Peyer's patch (tissue), 4 donors: ENCODE measurements around the gene ZFP69. TPM values are rescaled to one million over a fixed set of nuclear protein-coding genes. Genes with fewer than 3 reads are reported as not detected.

ENCODE experiments used
- DNase-seq, 3 donors: peaks; one replicate each; pipeline ENCODE4 v3.0.0-alpha.2; 2017 to 2019
- H3K27ac ChIP-seq, 4 donors: fragments of 200-600 bp; sonication (generic); one replicate each; pipeline ENCODE4 v1.5.1; 2016 to 2019
- H3K27me3 ChIP-seq, 2 donors: fragments of 200-600 bp; sonication (generic); one replicate each; pipeline ENCODE4 v1.5.1; 2019
- H3K36me3 ChIP-seq, 3 donors: fragments of 200-600 bp; sonication (generic); one replicate each; pipeline ENCODE4 v1.5.1; 2016 to 2019
- H3K4me1 ChIP-seq, 4 donors: fragments of 200-600 bp; sonication (generic); one replicate each; pipeline ENCODE4 v1.5.1; 2016 to 2019
- H3K4me3 ChIP-seq, 4 donors: fragments of 200-600 bp; sonication (generic); 1 replicate in 3 of 4; 2 replicates in 1 of 4; pipeline ENCODE4 v1.5.1; 2016 to 2019; ENCODE audit warnings: mild to moderate bottlenecking in 1 of 4
- H3K9me3 ChIP-seq, 4 donors: fragments of 200-600 bp; sonication (generic); one replicate each; pipeline ENCODE4 v1.5.1; 2016 to 2019; ENCODE audit warnings: mild to moderate bottlenecking in 1 of 4
- POLR2A ChIP-seq, 2 donors: fragments of 450-650 bp; IDR thresholded peaks; one replicate each; pipeline ENCODE4 v1.5.1; 2017; ENCODE audit warnings: antibody characterized with exemption in 2 of 2, mild to moderate bottlenecking in 2 of 2, moderate library complexity in 2 of 2
- total RNA-seq, 4 donors: library from RNA; depleted of rRNA; stranded (reverse); fragments of >200 nt; gene quantifications; one replicate each; pipeline ENCODE4 v1.1.0, GENCODE V29; 2016
- TF ChIP-seq, protein P1 (sequence below), 6 experiments: fragments of 450-650 bp in 4 of 6; fragments of 200-600 bp in 2 of 6; sonication (generic) in 1 of 6; IDR thresholded peaks; one replicate each; pipeline ENCODE4 v1.5.1; 2017 to 2019; ENCODE audit warnings: antibody characterized with exemption in 6 of 6, mild to moderate bottlenecking in 3 of 6, moderate library complexity in 1 of 6

ZFP69 gene
- total RNA-seq, 4 donors from 2014 or later, result 1.2 to 8.3 (median 2.7) TPM

DNA sequence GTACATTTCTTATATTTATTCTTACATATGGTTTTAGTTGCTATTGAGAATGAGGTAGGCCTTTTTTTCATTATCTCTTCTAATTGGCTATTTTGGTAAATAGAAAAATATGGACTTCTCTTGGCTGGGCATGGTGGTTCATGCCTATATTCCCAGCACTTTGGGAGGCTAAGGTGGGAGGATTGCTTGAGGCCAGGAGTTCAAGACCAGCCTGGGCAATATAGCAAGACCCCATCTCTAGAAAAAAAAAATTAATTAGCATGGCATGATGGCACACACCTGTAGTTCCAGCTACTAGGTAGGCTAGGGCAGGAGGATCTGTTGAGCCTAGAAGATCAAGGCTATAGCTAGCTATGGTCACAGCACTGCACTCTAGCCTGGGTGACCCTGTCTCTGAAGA, 57.5 kb downstream of the ZFP69 start:
- no peak for DNase-seq
- no peak for TF ChIP-seq POLR2A (IDR thresholded peaks at IDR 0.05)
- TF ChIP-seq, protein P1, sequence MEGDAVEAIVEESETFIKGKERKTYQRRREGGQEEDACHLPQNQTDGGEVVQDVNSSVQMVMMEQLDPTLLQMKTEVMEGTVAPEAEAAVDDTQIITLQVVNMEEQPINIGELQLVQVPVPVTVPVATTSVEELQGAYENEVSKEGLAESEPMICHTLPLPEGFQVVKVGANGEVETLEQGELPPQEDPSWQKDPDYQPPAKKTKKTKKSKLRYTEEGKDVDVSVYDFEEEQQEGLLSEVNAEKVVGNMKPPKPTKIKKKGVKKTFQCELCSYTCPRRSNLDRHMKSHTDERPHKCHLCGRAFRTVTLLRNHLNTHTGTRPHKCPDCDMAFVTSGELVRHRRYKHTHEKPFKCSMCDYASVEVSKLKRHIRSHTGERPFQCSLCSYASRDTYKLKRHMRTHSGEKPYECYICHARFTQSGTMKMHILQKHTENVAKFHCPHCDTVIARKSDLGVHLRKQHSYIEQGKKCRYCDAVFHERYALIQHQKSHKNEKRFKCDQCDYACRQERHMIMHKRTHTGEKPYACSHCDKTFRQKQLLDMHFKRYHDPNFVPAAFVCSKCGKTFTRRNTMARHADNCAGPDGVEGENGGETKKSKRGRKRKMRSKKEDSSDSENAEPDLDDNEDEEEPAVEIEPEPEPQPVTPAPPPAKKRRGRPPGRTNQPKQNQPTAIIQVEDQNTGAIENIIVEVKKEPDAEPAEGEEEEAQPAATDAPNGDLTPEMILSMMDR (IDR thresholded peaks at IDR 0.05), result no peak

DNA sequence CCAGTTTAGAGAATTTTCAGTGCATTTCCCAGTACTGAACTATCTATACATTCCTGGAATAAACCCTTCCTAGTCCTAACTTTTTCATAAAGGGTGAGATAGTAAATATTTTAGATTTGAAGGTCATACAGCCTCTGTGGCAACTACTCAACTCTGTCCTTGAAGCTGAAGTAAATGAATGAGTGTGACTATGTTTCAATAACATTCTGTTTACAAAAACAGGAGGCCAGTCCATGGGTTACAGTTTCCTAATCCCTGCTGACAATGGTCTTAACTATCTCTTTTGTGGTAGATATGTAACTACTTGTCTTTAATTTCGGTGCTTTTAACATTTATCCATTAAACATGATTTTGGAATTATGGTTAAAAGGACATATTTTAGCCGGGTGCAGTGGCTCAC, 58.6 kb downstream of the ZFP69 start:
- TF ChIP-seq, protein P1 (IDR thresholded peaks at IDR 0.05), result no peak
- no peak for TF ChIP-seq POLR2A (IDR thresholded peaks at IDR 0.05)
- H3K4me3 ChIP-seq, result no peak overlapping the region
- peaks cover 0 to 15% (median 4%) of the 10 kb centered on the region in 4 donors for H3K4me1 ChIP-seq
- no peaks in the 10 kb centered on the region for H3K9me3 ChIP-seq
- DNase-seq, result no peak
- H3K27me3 ChIP-seq, result no peaks in the 10 kb centered on the region
- H3K36me3 ChIP-seq, result no peaks in the 10 kb centered on the region
- no peak overlapping the region for H3K27ac ChIP-seq

More for the DNA sequence above, 57.5 kb downstream of the ZFP69 start:
- Histone ChIP-seq H3K4me1 (peaks cover 0 to 15% (median 4%) of the 10 kb centered on the region in 4 donors), H3K27ac (no peak overlapping the region), H3K36me3 (no peaks in the 10 kb centered on the region), H3K4me3 (no peak overlapping the region), H3K27me3 (no peaks in the 10 kb centered on the region), H3K9me3 (no peaks in the 10 kb centered on the region)

DNA sequence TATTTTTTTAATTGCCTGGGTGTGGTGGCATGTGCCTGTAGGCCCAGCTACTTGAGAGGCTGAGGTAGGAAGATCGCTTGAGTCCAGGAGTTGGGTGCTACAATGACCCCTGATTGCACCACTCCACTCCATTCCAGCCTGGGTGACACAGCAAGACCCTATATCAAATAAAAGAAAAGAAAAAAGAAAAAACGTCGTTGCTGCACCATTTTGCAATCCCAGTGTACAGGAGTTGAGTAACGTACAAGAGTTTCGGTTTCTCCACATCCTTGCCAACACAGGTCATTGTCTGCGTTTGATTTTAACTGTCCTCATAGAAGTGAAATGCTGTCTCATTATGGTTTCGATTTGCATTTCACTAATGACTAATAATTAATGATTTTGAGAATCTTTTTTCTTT, 62.2 kb downstream of the ZFP69 start:
- Histone ChIP-seq H3K27ac (no peak overlapping the region), H3K27me3 (no peaks in the 10 kb centered on the region), H3K4me3 (no peak overlapping the region), H3K9me3 (no peaks in the 10 kb centered on the region), H3K4me1 (no peaks in the 10 kb centered on the region), H3K36me3 (peaks cover 0 to 27% (median under 1%) of the 10 kb centered on the region in 3 donors)
- no peak for DNase-seq
- TF ChIP-seq POLR2A (IDR thresholded peaks at IDR 0.05), result no peak
- TF ChIP-seq, protein P1 (IDR thresholded peaks at IDR 0.05), result no peak

Other genes with a start within 250 kb of the ZFP69 start
- gene TMCO2, start 229.4 kb upstream of the ZFP69 start, total RNA-seq, result not detected
- gene ZMPSTE24, start 219.1 kb upstream of the ZFP69 start, total RNA-seq, result 10 to 100 TPM; 11.6 to 44.3 (median 25.1) TPM
- 10 to 100 TPM in 1 of 4 donors, 1 to 10 TPM in 3; 2.1 to 11.6 (median 6.3) TPM for gene COL9A2, start 160.0 kb upstream of the ZFP69 start, total RNA-seq
- gene SMAP2, start 103.6 kb upstream of the ZFP69 start, total RNA-seq, result 100 to 1,000 TPM in 1 of 4 donors, 10 to 100 TPM in 3; 24.7 to 170 (median 33.7) TPM
- gene ZFP69B, start 26.8 kb upstream of the ZFP69 start, total RNA-seq, result 1 to 10 TPM in 3 of 4 donors, under 1 TPM in 1; 0.88 to 5.8 (median 2.3) TPM
- gene EXO5, start 31.5 kb downstream of the ZFP69 start, total RNA-seq, result 10 to 100 TPM in 1 of 4 donors, 1 to 10 TPM in 3; 6.3 to 10.7 (median 8.1) TPM
- 10 to 100 TPM in 1 of 4 donors, 1 to 10 TPM in 3; 2.3 to 46.2 (median 4.4) TPM for gene ZNF684, start 54.3 kb downstream of the ZFP69 start, total RNA-seq
- gene RIMS3, start 188.4 kb downstream of the ZFP69 start, total RNA-seq, result 1 to 10 TPM; 2.5 to 6.6 (median 5.4) TPM
- gene NFYC, start 214.4 kb downstream of the ZFP69 start, total RNA-seq, result 100 to 1,000 TPM in 1 of 4 donors, 10 to 100 TPM in 3; 53.1 to 122 (median 65.0) TPM